ENCODE data around the gene GRAMD2B.

DNA sequence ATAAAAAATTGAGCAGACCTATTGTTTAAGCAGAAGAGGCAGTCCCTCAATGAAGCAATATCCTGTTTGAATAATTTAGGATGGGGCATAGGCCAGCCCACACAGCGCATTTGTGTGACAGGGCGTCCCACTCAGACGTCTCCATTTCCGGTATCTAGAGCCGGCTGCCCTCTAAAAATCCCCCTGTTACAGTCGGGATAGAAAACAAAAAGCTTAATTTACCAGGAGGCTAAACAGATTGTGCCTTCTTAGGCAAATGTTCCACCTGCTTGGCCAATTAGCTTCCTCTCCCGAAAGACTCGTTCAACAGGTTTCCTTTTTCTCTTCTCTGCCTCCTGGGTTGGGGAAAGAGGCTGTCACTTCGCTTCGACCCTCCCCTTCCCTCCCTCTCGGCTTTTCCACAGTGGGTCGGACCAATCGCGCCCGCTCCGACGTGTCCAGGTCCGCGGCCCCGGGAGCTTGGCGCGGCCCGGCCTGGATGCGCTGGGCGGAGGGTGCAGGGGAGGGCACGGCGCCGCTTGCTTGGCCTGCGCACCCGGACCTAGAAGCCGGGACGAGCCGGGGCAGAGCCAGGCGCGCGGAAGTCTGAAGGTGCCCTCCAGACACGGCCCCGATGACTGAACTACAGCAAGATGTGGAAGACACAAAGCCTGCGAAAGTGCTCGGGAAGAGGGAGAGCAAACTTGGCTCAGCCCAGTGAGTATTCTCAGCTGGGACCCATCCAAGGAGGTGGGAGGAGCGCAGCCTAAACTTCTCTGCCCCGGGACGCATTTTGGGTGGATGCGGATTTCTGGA is at the start of gene GRAMD2B:
- no peak for TF ChIP-seq CTCF (IDR thresholded peaks at IDR 0.05)
- no peak for TF ChIP-seq EZH2 (IDR thresholded peaks at IDR 0.05)
